ENCODE results near the gene HPCAL1.

Gene HPCAL1

GRCh38 chr2:10392951-10393639, 90.4 kb downstream of the HPCAL1 start:
- peak; percentile 6 for DNase-seq

GRCh38 chr2:10393640-10393982, 90.9 kb downstream of the HPCAL1 start:
- no peak for DNase-seq

- DNase-seq = no peak
Observed at GRCh38 chr2:10395893-10396292, 93.2 kb downstream of the HPCAL1 start.

- no peak for DNase-seq
Observed at GRCh38 chr2:10396464-10396863, 93.8 kb downstream of the HPCAL1 start.

GRCh38 chr2:10397297-10397875, 94.7 kb downstream of the HPCAL1 start:
- DNase-seq = no peak

GRCh38 chr2:10397878-10398277, 95.2 kb downstream of the HPCAL1 start:
- no peak for DNase-seq

GRCh38 chr2:10398496-10398895, 95.8 kb downstream of the HPCAL1 start:
- DNase-seq = no peak

- DNase-seq = no peak
Observed at GRCh38 chr2:10399358-10399757, 96.7 kb downstream of the HPCAL1 start.

- no peak for DNase-seq
Observed at GRCh38 chr2:10400002-10400401, 97.3 kb downstream of the HPCAL1 start.

GRCh38 chr2:10400568-10400977, 97.9 kb downstream of the HPCAL1 start:
- DNase-seq = peak; percentile 66

- no peak for DNase-seq
Observed at GRCh38 chr2:10400978-10401951, 98.6 kb downstream of the HPCAL1 start.

GRCh38 chr2:10402062-10402585, 99.4 kb downstream of the HPCAL1 start:
- DNase-seq = no peak

GRCh38 chr2:10402653-10403215, 100.0 kb downstream of the HPCAL1 start:
- no peak for DNase-seq

GRCh38 chr2:10404324-10405143, 101.8 kb downstream of the HPCAL1 start:
- no peak for DNase-seq

- no peak for DNase-seq
Observed at GRCh38 chr2:10405448-10405847, 102.7 kb downstream of the HPCAL1 start.

- DNase-seq = no peak
Observed at GRCh38 chr2:10406016-10406415, 103.3 kb downstream of the HPCAL1 start.

- no peak for DNase-seq
Observed at GRCh38 chr2:10406491-10407188, 103.9 kb downstream of the HPCAL1 start.

GRCh38 chr2:10407432-10407831, 104.7 kb downstream of the HPCAL1 start:
- DNase-seq = peak; percentile 64

GRCh38 chr2:10407841-10408648, 105.3 kb downstream of the HPCAL1 start:
- peak; percentile 95 for DNase-seq

All from GF-D8 (cell line).